ENCODE measurements around the gene GABRA5. TPM values are rescaled to one million over a fixed set of nuclear protein-coding genes. Genes with fewer than 3 reads are reported as not detected.

The GABRA5 gene
- total and polyA plus RNA-seq, 2 of the 8 experiments (the other 6 are each of a cell fraction or from before 2014, with no cell fraction given): 15.0 to 29.6 TPM

DNA sequence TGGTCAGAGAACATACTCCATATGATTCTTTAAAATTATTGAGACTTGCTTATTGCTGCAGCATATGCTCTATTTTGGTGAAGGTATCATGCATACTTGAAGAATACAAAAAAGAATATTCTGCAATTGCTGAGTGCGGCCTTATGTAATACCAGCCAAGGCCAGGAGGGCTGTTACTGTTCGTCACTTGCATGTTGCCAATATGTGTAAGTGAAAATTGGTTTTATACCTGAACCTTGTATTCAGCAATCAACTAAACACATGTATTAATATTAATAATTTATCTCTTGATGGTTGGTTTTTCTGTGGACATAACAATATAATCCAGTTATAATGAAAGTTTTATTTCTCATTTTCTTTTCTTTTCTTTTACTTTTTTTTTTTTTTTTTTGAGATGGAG, 13.9 kb upstream of the GABRA5 start (continued):
- TF ChIP-seq, protein P1, sequence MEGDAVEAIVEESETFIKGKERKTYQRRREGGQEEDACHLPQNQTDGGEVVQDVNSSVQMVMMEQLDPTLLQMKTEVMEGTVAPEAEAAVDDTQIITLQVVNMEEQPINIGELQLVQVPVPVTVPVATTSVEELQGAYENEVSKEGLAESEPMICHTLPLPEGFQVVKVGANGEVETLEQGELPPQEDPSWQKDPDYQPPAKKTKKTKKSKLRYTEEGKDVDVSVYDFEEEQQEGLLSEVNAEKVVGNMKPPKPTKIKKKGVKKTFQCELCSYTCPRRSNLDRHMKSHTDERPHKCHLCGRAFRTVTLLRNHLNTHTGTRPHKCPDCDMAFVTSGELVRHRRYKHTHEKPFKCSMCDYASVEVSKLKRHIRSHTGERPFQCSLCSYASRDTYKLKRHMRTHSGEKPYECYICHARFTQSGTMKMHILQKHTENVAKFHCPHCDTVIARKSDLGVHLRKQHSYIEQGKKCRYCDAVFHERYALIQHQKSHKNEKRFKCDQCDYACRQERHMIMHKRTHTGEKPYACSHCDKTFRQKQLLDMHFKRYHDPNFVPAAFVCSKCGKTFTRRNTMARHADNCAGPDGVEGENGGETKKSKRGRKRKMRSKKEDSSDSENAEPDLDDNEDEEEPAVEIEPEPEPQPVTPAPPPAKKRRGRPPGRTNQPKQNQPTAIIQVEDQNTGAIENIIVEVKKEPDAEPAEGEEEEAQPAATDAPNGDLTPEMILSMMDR (IDR thresholded peaks at IDR 0.05; ENCODE audit: control extremely low read depth in 1 of 3, insufficient read depth in 1 of 3, low read depth in 1 of 3, low read length in 3 of 3): peak in 1 of 3 experiments; percentile 10; a peak in 1 of 4 replicates

Data from H1 (cell line).